Measurements from ENCODE around the gene FGF8.

The FGF8 gene

DNA sequence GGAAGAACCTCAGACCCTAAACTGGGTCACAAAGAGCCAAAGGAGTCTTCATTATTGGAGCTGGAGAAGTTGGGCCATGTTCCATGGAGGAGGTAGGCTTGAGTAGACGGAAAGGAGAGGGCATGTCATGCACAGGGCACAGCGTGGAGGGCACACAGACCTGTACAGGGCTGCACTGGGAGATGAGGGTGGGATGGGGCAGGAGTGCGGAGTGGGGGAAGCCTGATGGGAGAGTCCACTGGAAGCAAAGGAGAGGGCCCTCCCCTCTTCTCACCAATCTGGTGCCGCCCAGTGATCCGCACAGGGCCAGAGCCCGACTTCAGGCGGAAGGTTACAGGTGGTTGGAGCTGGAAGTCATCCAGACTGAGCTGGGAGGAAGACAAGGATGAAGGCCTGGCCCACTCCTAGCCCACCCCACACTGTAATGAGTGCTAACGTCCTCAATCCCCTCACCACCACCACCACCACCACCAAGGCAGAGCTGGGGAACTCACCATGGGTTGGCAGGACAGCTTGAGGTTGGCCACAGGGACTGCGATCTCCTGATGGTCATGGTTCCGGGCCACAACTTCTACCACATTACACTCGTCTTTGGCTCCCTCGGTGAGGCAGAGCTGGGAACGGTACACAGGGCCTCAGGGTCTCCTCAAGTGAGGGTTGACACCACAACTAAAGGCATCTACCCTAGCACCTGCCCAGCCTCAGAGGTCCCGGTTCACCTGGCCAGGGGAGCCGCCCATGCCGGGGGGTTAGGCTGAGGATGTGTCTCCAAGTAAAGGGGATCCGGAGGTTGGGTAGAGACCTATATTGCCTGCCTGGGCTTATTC lies 6.3 kb upstream of the FGF8 start:
- DNase-seq = no peak

DNA sequence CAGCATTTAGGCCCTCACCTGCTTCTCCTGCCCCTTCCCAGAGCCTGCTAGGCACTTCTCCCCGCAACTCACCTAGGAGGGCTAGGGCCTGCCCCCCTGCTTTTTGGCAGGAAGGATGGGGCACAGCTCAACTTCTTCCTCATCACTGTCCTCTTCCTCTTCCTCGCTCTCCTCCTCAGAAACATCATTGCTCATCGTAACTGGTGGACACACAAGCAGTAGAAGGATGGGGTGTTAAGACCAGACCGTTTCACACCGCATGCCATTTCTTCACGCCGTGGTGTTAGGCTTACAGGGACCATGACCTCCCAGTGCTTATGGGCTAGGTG lies 5.7 kb upstream of the FGF8 start:
- no peak for DNase-seq

DNA sequence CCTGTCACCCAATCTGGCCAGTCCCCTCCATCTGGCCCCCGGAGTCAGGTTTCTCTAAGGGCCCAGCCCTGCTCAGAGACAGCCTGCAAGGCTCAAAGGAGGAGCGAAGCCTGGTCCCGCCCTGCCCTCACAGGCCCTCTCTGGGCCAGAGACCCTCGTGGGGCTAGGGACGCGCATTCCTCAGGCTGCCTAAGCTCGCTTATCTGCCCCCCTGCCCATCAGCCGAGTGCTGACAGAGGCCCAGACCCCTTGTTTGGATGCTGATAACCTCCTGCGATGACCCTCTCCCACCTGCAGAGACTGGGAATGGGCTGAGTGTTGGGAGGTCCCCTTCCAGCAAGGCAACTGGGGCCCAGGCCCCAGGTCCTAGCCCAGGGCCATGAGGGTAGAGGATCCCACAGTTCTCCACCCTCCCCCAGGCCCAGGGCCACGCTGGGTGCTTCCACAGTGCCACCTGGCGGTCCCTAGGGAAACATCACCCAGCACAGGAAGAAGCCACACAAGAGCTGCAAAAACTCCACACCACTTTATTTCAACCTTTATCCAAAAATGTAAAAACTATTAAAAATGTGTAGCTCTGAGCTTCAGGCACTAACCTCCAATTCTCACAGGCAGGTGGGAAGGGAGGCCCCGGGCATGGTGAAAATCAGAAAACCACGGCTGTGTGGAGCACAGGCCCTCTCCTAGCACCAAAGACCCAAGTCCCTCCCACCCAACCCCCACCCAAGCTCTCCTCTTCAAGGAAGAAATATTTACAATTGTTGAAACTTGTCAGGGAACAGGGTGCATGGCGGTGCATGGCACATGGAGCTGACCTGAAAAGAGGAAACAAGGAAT lies 5.1 kb upstream of the FGF8 start:
- peak; percentile 57 for DNase-seq

DNA sequence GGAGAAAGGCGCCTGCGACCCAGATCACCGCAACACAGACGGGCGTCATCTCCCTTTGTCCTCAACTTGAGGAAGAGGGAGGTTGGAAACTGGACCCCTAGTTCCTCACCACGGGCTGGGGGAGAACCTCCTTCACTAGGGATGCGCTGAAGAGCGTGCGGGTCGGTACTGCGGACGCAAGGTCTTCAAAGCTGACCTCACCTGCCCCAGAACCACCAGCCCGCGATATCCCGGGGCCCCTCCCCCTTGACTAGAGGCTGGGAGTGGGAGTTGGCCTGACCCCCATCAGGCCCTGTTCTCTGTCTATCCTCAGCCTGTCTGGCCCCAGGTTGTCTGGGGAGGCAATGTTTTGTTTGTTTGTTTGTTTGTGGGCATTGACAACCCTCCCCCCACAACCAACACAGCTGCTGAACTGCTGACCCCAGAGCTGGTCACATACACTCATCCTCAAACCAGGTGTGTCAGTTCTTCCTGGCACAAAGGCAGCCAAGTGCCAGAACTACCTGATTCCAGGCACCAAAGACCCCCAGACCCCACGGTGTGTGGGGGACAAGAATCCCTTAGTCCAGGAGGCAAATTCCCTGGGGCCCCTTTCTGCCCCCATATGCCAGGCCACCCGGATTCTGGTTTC lies 4.4 kb upstream of the FGF8 start:
- DNase-seq = no peak

DNA sequence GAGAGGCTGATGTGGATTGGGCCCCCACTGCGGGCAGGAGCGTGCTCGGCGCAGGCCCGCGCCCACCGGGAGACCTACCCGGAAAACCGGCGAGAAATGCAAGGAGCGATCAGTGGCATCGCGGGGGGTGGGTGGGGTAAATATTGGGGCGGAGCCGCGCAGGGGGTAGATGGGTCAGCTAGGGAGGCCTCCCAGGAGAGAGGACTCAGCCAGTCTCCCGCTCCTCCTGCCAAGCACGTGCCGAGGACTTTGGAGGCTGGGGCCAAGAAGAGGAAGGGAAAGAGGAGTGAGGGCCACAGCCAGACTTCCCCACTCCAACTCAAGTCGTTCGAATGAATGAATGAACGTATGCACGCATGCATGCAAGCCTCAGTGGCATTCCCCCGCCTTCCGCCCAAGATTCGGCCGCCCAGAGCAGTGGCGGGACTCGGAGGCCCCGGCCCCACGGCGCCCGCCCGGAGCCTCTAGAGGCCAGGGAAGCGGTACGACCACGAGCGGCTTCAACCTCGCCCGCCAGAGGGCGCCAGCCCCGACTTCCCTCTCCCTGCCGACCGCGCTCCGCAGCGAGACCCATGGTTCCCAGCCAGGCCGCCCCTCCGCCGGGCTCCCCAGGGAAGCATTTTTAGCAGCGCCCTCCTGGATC lies 3.8 kb upstream of the FGF8 start:
- peak; percentile 70 for DNase-seq

DNA sequence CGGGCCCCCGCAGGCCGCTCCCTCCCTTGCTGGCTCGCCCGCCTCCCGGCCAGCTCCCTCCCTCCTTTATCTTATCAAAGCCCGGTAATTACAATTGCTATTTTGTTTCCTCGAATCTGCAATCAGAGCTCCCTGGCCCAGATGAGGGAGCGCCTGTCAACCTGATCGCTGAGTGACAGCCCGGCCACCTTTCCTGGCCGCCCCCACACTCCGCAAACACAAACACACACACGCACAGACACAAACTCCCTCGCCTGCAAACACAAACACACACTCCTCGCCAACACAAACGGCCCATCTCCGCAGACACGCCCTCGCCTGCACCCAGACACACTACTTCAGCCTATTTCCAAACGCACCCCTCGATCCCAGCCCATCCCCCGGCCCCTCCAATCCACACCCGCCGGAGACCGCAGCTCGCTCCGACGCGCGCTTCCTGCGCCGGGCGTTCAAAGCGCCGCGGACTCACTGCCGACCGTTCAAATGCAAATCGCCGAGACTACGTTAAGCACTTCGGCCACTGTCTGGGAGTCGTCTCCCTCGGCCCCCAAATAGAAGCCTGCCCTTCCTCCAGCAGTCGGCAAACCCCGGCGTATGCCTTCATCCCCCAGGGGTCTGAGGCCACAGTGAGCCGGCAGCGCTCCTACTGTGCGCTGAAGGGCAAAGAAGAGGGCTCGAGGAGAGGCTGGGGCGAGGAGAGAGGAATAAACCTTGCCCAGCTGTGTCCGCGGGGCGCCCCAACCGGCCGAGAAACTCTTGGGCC lies 3.0 kb upstream of the FGF8 start:
- DNase-seq = no peak

DNA sequence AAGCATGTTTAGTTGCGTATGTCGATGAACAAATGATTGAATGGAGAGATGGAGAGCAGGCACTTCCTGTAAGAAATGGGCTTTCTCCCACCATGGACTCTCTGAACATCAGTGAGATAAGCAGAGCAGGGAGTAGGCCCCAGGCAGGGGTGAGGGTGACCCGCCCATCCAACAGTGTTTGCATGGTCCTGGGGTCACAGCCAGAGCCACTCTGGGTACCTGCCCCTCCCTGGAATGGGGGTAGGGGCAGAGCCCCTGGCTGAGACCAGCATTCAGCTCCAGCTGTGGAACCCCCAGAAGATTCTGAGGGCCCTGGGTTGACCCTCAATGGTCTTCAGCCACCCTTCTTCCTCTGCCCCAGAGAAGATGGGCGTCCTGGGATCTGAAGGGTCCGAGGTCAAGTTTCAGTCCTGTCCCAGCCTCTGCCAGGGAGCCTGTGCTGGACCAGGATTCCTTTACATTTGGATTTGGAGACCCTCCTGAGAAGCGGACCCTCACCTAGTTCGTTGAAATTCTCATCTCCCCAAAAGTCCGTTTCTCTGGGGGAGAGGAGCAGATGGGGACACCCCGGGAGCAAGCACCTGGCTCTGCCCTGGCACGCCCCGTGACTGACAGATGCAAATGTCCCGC lies 2.4 kb upstream of the FGF8 start:
- no peak for DNase-seq

DNA sequence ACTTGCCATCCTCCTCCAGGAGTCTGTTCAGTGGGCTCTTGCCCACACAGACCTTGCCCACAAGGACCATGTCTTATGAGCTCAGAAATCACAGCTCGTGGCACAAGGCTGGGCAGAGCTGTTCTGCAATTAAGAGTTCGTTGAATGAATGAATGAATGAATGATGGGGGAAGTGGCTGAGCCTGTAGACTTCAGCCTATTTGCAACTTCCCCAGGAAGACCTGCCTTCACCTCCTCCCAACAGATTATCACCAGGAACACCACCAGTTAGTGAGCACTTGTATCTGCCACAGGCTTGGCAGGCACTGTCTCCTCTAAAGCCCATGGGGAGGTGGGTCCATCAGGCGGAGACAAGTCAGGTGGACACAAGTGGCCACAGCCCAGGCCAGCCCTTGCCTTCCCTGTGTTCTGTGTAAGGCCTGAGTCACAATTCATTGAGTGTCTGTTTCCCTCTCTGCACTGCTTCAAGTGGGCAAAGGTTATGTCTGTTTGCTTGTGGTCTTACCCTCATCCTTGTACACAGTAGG lies 1.8 kb upstream of the FGF8 start:
- DNase-seq = no peak

DNA sequence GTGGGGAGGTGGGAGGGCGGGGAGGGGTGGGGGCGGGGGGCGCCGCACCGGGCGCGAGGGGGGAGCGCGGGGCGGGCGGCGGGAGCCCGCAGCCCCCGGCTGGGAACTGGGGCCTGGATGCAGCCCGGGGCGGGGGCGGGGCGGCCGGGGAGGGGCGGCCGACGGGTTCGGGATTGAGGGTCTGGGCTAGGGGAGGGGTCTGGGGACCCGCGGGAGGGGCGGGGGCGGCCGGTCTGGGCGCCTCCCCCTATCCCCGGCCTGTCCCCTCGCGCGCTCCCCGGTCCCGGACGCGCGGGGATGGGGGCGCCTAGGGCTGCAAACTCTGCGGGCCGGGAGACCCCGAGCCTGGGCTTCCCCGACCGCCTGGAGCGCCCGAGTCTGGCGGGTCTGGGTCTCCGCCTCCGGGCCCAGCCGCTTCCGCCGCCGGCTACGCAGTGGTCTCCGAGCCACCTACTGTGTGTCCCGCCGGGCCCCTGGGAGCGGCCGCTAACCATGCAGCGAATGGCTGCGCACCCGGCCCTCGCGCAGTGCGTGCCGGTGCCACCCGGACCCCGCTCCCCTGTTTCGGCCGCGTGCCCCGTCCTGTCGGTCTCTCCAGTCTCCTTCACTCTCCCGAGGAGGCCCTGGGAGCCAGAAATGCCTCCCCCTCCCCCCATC lies 375 bp upstream of the FGF8 start:
- no peak for DNase-seq

DNA sequence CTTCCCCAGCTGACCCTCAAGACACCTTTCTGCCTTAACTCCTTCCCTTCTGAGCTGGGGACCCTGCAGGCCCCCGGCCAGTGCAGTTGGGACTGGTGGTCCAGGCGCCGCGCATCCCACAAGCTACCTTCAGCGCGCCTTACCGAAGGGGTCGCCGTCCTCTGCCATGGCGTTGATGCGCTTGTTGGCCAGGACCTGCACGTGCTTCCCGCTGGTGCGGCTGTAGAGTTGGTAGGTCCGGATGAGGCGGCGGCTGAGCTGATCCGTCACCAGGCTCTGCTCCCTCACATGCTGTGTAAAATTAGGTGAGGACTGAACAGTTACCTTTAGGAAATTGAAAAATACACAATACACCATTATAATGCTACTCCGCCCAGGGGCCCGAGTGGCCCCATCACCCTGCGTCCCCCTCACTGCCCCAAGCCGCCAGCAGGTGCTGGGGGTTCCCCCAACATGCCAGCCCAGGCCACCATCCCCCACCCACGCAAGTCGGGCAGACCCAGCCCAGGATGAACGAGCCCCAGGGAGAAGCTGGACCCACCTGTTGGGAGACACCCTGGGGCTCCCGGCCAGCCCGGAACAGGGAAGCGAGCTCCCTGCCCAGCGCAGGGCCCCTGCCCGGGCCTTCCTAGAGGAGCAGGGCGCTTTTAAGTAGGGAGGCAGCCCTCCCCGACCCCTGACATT lies 1.2 kb downstream of the FGF8 start:
- no peak for DNase-seq

DNA sequence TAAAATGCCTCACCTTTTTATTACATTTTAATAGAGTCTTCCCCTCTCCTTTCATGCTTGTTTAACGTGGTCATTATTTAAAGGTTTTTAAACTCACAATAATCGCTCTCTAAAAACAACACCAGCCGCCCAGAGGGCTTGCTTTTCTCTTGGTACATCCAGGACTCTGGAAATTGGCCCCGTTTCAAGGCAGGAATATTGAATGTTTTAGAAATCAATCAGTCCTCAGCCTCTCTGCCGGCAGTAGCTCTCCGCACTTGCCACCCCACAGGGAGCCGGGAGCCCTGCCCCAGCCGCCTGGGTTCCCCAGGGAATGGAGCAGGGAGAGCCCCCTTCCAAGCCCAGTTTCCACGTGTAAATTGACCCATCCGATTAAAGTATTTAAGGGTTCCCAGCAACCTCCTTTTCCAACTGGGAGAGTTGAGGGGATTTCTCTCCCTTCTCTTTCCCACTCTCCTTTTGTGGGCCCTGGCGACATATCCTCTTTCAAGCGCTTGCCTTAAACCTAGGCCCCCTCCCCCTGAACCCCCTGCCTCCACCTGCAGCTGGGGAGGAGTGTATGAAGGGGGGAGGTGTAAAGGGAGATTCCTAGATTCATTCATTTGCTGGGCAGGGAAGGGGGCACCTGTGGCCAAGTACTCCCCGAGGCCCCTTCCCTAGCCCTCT lies 1.9 kb downstream of the FGF8 start:
- no peak for DNase-seq

DNA sequence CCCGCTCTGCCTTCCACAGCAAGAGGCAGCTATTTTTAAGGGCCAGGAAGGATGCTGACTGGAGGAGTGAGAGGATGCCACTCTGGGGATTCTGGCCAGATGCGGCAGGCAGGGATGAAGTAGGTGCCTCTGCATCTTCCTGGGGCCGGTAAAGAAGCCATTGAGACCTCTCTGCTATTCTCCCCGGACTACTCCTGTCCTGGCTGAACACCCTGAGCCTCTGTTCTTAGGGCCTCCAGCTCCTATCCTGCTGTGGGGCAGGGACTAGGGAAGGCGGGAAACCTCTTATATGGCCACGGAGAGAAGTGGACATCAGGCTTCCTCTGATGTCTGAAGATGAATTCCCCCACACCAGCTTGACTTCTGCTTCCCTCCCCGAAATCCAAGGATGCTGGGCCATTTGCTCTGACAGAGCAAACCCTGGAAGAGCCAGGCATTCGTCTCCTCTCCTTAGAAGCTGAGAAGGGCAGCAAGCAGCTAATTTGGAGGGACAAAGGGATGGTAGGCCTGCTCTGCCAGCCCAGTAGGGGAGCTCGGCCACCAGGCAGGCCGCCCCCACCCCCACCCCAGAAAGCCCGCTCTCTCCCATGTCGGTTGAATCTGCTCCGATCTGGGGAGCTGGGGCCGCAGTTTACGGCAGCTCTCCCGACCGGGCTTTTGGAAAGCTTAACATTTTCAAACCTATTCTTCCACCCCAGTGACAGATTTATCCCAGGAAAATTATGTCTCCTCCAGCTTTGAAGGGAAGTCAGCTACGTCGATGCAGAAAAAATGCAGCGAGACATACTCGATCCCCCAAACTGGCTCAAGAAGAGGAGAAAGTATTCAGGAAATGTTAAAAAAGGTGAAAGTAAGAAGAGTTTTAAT lies 2.8 kb downstream of the FGF8 start:
- DNase-seq = no peak

DNA sequence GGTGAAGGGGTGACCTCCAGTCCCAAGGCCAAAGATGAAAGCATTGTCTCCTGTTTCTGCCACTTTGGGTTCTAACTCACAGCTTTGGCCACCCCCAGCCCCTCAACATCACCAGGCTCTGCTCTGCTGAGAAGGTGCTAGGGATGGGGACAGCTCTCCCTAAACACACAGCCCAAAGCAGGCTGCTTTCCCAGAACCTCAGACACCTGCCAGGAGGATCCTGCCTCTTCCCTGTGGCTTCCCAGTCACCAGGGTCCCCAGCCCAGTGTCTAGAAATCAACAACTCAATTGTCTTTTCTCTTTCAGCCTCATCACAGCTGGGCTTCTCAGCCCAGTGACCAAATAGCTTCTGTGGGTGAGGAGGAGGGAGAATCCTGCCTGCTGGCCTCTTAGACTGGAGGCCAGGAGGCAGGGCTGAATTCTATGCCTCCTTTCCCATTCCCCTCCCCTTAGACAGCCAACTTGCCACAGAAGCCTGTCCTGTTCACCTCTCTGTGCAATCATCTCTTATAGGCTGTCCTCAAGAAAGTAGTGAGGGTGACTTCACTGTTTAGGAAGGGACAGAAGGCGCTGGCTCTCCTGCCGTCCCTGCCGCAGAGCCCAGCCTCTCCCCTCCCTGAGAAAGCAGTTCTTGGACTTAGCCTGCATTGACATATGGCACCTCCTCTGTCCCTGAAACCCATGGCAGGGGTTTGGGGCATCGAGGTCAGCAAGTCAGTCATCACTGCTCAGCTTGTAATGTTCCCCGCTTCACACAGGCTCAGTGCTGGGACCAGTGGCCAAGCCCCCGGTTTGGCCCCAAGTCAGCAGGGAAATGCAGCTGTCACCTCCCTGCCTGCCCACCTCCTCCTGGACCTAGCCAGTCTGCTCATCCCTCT lies 3.7 kb downstream of the FGF8 start:
- no peak for DNase-seq

DNA sequence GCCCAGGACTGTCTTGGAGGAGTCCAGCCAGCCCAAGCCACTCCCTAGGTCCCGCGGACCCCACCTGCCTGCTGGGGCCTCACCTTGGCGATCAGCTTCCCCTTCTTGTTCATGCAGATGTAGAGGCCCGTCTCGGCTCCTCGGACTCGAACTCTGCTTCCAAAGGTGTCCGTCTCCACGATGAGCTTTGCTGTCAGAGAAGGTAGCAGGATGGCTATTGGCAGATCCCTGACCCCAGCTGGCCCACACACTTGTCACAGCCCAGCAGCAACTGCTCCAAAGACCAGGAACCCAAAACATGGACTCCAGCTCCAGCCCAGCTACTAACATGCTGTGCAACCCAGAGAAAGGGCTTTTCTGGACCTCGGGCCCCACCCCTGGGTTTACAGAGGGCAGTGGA lies 4.5 kb downstream of the FGF8 start:
- DNase-seq = no peak

DNA sequence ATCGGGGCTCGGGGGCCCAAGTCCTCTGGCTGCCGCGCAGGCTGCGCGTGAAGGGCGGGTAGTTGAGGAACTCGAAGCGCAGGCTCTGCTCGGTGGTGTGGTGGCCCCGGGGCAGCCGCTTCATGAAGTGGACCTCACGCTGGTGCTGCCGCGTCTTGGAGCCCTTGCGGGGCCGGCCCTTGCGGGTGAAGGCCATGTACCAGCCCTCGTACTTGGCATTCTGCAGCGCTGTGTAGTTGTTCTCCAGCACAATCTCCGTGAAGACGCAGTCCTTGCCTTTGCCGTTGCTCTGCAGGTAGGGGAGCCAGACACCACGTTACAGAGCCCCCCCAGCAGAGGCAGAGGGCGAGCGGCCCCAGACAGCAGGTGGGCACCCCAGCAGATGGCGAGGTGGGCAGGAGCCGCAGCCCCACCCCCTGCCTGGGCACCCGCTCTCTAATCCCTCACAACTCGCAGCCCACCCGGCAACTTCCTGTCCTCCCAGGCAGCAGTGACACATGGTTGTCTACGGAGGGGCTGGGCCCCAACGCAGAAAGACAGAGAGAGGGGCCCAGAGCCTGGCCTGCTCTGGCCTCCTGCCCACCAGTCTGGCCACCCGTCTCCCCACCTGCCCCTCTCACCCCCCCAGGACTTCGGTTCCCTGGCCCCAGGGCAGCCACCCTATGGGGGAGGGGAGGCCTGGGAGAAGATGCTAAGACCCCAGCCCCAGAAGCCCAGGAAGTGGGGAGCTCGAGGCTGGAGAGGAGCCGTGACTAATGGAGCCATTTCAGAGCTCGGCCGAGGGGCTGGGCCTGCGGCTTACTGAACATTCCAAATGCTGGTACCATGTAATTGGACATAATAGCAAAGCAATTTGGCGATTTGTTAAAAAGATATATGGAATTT lies 5.3 kb downstream of the FGF8 start:
- no peak for DNase-seq

DNA sequence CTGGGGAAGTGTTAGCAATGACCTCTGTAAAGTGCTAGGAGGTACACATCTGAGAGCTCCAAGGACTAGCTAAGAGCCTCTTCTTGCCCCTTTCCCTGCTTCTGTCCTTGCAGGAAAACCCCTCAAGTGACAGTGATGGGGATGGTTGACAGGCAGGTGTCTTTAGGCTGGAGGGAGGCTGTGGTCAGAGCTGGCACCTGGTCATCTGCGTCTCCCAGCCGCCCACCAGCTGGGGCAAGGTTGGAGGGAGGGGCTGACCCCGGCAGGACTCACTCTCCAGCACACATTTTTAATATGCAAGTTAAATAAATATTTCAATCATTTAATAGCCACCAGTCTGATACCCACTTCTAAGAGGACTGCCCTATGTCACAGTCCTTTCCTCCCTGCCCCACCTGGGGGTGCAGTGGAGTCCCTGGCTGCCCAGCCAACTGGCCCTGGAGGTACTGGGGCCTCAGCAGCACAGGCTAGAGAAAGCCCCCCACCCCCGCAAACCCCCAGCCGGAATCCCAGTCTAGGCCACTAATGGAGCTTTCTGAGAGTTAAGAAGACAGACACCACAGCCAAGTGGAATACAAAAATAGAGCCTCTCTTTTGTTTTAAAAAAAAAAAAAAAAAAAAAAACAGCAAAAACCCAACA lies 6.3 kb downstream of the FGF8 start:
- DNase-seq = no peak

DNA sequence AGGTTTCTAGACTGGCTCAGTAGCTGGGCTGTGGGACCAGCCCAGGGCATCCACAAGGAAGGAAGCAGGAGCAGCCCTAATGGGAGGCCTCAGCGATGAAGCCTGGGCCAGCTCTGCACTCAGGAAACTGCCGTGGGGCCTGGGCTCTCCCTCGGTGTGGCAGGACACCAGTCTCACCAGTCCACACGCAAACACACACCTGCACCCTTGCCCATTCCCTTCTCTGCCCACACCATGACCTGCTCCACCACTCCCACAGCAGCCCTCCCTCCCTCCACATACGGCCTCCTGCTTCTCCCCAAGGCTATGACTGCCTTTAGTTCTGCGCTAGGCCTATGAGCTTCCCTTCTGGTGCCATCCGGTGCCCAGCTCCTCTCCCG lies 7.1 kb downstream of the FGF8 start:
- no peak for DNase-seq
